Upper lobe of left lung (tissue), 6 donors: ENCODE data around the gene EIF4G3. TPM values are rescaled to one million over a fixed set of nuclear protein-coding genes. Genes with fewer than 3 reads are reported as not detected.
"Not testable (repeated sequence)": the region's sequence is repeated elsewhere in the genome, so short reads cannot be mapped to it uniquely, and the experiment has no call there.

Experiments
- ATAC-seq, 2 donors: fragments of 200-7000 bp; cut with Tn5 transposase; one replicate each; pipeline ENCODE4 v1.9.1; 2022; ENCODE audit warnings: mild to moderate bottlenecking in 2 of 2, moderate library complexity in 2 of 2; ENCODE audit not compliant: low FRiP score in 2 of 2
- DNase-seq, 2 donors: peaks; one replicate each; pipeline ENCODE4 v3.0.0-alpha.2; 2019 to 2020
- H3K27ac ChIP-seq, 4 donors: fragments of 200-600 bp; sonication (generic); one replicate each; pipeline ENCODE4 v1.5.1; 2016 to 2019
- H3K27me3 ChIP-seq, 4 donors: fragments of 200-600 bp; sonication (generic); one replicate each; pipeline ENCODE4 v1.5.1; 2017 to 2019
- H3K36me3 ChIP-seq, 4 donors: fragments of 200-600 bp; sonication (generic); one replicate each; pipeline ENCODE4 v1.5.1; 2016 to 2019
- H3K4me1 ChIP-seq, 4 donors: fragments of 200-600 bp; sonication (generic); one replicate each; pipeline ENCODE4 v1.5.1; 2018 to 2019
- H3K4me3 ChIP-seq, 4 donors: fragments of 200-600 bp; sonication (generic); one replicate each; pipeline ENCODE4 v1.5.1; 2017 to 2019; ENCODE audit warnings: mild to moderate bottlenecking in 2 of 4, moderate library complexity in 1 of 4
- H3K9me3 ChIP-seq, 4 donors: fragments of 200-600 bp; sonication (generic); one replicate each; pipeline ENCODE4 v1.5.1; 2018 to 2019
- CTCF ChIP-seq, 6 experiments: fragments of 450-650 bp in 4 of 6; fragments of 200-600 bp in 2 of 6; sonication (generic) in 2 of 6; IDR thresholded peaks; one replicate each; pipeline ENCODE4 v1.5.1; 2016 to 2019; ENCODE audit warnings: antibody characterized with exemption in 6 of 6
- EP300 ChIP-seq, 4 donors: sonication (generic); formaldehyde crosslinking; IDR thresholded peaks; one replicate each; pipeline ENCODE4 v1.5.1; 2017; ENCODE audit warnings: antibody characterized with exemption in 4 of 4, control low read depth in 2 of 4
- POLR2A ChIP-seq, 4 donors: fragments of 450-650 bp; IDR thresholded peaks; one replicate each; pipeline ENCODE4 v1.5.1; 2016 to 2017; ENCODE audit warnings: antibody characterized with exemption in 4 of 4, mild to moderate bottlenecking in 2 of 4
- POLR2AphosphoS5 ChIP-seq, 2 donors: sonication (generic); formaldehyde crosslinking; IDR thresholded peaks; one replicate each; pipeline ENCODE4 v1.5.1; 2017; ENCODE audit warnings: antibody characterized with exemption in 2 of 2
- WGBS, 2 donors: methylation state at CpG; one replicate each; pipeline ENCODE4 v1.1.5; 2017 to 2018; 5-methylcytosine and 5-hydroxymethylcytosine counted together
- total RNA-seq, 6 donors: library from RNA; depleted of rRNA in 4 of 6; stranded (reverse); fragments of >200 nt in 4 of 6; gene quantifications; one replicate each; pipeline versions ENCODE4 v1.1.0 to v1.2.1, GENCODE V29; 2016 to 2021
- donor health status: DM: no; HTN: no; CAD: no; lungs with moderate emphysema.
- donor health status: DM: no; HTN: yes; CAD: no; lungs with severe emphysema.

Gene EIF4G3
- total RNA-seq, 6 donors from 2014 or later: 23.7 to 75.4 (median 38.3) TPM

- TF ChIP-seq EP300 (IDR thresholded peaks at IDR 0.05) (no peak), POLR2A (IDR thresholded peaks at IDR 0.05) (no peak), POLR2AphosphoS5 (IDR thresholded peaks at IDR 0.05) (no peak), CTCF (IDR thresholded peaks at IDR 0.05) (no peak)
- no peaks in the 10 kb centered on the region for H3K9me3 ChIP-seq
- peak overlapping the region in 3 of 4 donors; percentile 15 to 33 (median 28) for H3K27ac ChIP-seq
- WGBS, 2 donors: 35 to 38% methylated on average over 3 of the region's 3 CpGs
- H3K4me3 ChIP-seq: no peak overlapping the region
- peaks cover 0 to 12% (median 6%) of the 10 kb centered on the region in 4 donors for H3K36me3 ChIP-seq
- DNase-seq (peak in 1 of 2 donors; percentile 26), ATAC-seq (peak; percentile 70 to 76)
- H3K27me3 ChIP-seq: no peaks in the 10 kb centered on the region
- peaks cover 7 to 18% (median 11%) of the 10 kb centered on the region in 4 donors for H3K4me1 ChIP-seq
Observed at GRCh38 chr1:21149430-21149854, 27.3 kb downstream of the EIF4G3 start.

- Histone ChIP-seq H3K4me1 (peaks cover 0 to 5% (median 2%) of the 10 kb centered on the region in 4 donors), H3K27me3 (no peaks in the 10 kb centered on the region), H3K27ac (no peak overlapping the region), H3K9me3 (no peaks in the 10 kb centered on the region), H3K36me3 (peaks cover 0 to 20% (median 6%) of the 10 kb centered on the region in 4 donors), H3K4me3 (no peak overlapping the region)
- ATAC-seq (no peak), DNase-seq (no peak)
- WGBS, 2 donors: 87 to 98% methylated on average over 2 of the region's 2 CpGs
- TF ChIP-seq EP300 (IDR thresholded peaks at IDR 0.05) (no peak), POLR2AphosphoS5 (IDR thresholded peaks at IDR 0.05) (no peak), CTCF (IDR thresholded peaks at IDR 0.05) (no peak), POLR2A (IDR thresholded peaks at IDR 0.05) (no peak)
Observed at GRCh38 chr1:21143752-21144151, 32.9 kb downstream of the EIF4G3 start.

- no peak for TF ChIP-seq CTCF (IDR thresholded peaks at IDR 0.05)
- no peak for TF ChIP-seq EP300 (IDR thresholded peaks at IDR 0.05)
- no peak for TF ChIP-seq POLR2A (IDR thresholded peaks at IDR 0.05)
- no peak for TF ChIP-seq POLR2AphosphoS5 (IDR thresholded peaks at IDR 0.05)
- no peak for ATAC-seq
- peaks cover 0 to 17% (median 3%) of the 10 kb centered on the region in 4 donors for H3K36me3 ChIP-seq
Observed at GRCh38 chr1:21143138-21143537, 33.6 kb downstream of the EIF4G3 start.

GRCh38 chr1:21141030-21141429 lies 35.7 kb downstream of the EIF4G3 start:
- Histone ChIP-seq H3K9me3 (no peaks in the 10 kb centered on the region), H3K4me3 (no peak overlapping the region), H3K36me3 (peaks cover 0 to 19% (median 0%) of the 10 kb centered on the region in 4 donors), H3K4me1 (peaks cover 0 to 5% (median 2%) of the 10 kb centered on the region in 4 donors), H3K27me3 (no peaks in the 10 kb centered on the region), H3K27ac (no peak overlapping the region)
- ATAC-seq (no peak), DNase-seq (no peak)
- TF ChIP-seq POLR2AphosphoS5 (IDR thresholded peaks at IDR 0.05) (no peak), EP300 (IDR thresholded peaks at IDR 0.05) (no peak), POLR2A (IDR thresholded peaks at IDR 0.05) (no peak), CTCF (IDR thresholded peaks at IDR 0.05) (no peak)
- WGBS, 2 donors: 60 to 61% methylated on average over 1 of the region's 1 CpG

More at GRCh38 chr1:21143138-21143537, 33.6 kb downstream of the EIF4G3 start:
- Histone ChIP-seq H3K27me3 (no peaks in the 10 kb centered on the region), H3K9me3 (no peaks in the 10 kb centered on the region), H3K4me1 (peaks cover 0 to 5% (median 2%) of the 10 kb centered on the region in 4 donors), H3K4me3 (no peak overlapping the region), H3K27ac (no peak overlapping the region)
- DNase-seq: no peak
- WGBS, 2 donors: 94% methylated on average over 4 of the region's 4 CpGs

- Histone ChIP-seq H3K36me3 (peaks cover 0 to 28% (median 2%) of the 10 kb centered on the region in 4 donors), H3K27ac (no peak overlapping the region), H3K27me3 (no peaks in the 10 kb centered on the region), H3K9me3 (no peaks in the 10 kb centered on the region), H3K4me1 (peaks cover 0 to 5% (median 2%) of the 10 kb centered on the region in 4 donors), H3K4me3 (no peak overlapping the region)
- TF ChIP-seq CTCF (IDR thresholded peaks at IDR 0.05) (no peak), POLR2A (IDR thresholded peaks at IDR 0.05) (no peak)
- 27 to 43% methylated on average over 2 of the region's 2 CpGs for WGBS, 2 donors
- ATAC-seq (no peak), DNase-seq (no peak)
Observed at GRCh38 chr1:21139601-21140000, 37.1 kb downstream of the EIF4G3 start.

- 95 to 98% methylated on average over 5 of the region's 5 CpGs for WGBS, 2 donors
- peaks cover 0 to 21% (median 2%) of the 10 kb centered on the region in 4 donors for H3K36me3 ChIP-seq
Observed at GRCh38 chr1:21136344-21136743, 40.4 kb downstream of the EIF4G3 start.

More at GRCh38 chr1:21136344-21136743, 40.4 kb downstream of the EIF4G3 start:
- not testable (repeated sequence) for DNase-seq, H3K27me3 ChIP-seq, H3K4me3 ChIP-seq, H3K27ac ChIP-seq, H3K4me1 ChIP-seq, H3K9me3 ChIP-seq, ATAC-seq
